Uterus (tissue), 4 donors: ENCODE measurements around the gene IGHMBP2. TPM values are rescaled to one million over a fixed set of nuclear protein-coding genes. Genes with fewer than 3 reads are reported as not detected.

ENCODE experiments used
- DNase-seq, 2 donors: peaks; one replicate each; pipeline ENCODE4 v3.0.0-alpha.2; 2019 to 2020
- H3K27ac ChIP-seq, 2 donors: fragments of 200-600 bp; sonication (generic); 1 replicate in 1 of 2; 2 replicates in 1 of 2; pipeline ENCODE4 v1.5.1; 2016 to 2018
- H3K27me3 ChIP-seq, 2 donors: fragments of 200-600 bp; sonication (generic); one replicate each; pipeline ENCODE4 v1.5.1; 2018 to 2019; ENCODE audit warnings: control low read depth in 1 of 2
- H3K36me3 ChIP-seq, 2 donors: fragments of 200-600 bp; sonication (generic); one replicate each; pipeline ENCODE4 v1.5.1; 2019; ENCODE audit warnings: control low read depth in 1 of 2
- H3K4me1 ChIP-seq, 2 donors: fragments of 200-600 bp; sonication (generic); one replicate each; pipeline ENCODE4 v1.5.1; 2018 to 2019; ENCODE audit warnings: control low read depth in 1 of 2
- H3K4me3 ChIP-seq, 2 donors: fragments of 200-600 bp; sonication (generic); 1 replicate in 1 of 2; 2 replicates in 1 of 2; pipeline ENCODE4 v1.5.1; 2018 to 2019; ENCODE audit warnings: mild to moderate bottlenecking in 1 of 2
- H3K9me3 ChIP-seq, 2 donors: fragments of 200-600 bp; sonication (generic); one replicate each; pipeline ENCODE4 v1.5.1; 2019; ENCODE audit warnings: control low read depth in 1 of 2
- CTCF ChIP-seq, 4 experiments: fragments of 200-600 bp in 2 of 4; fragments of 450-650 bp in 2 of 4; sonication (generic) in 2 of 4; IDR thresholded peaks; one replicate each; pipeline ENCODE4 v1.5.1; 2016 to 2019; ENCODE audit warnings: antibody characterized with exemption in 4 of 4, mild to moderate bottlenecking in 2 of 4, moderate library complexity in 1 of 4
- POLR2A ChIP-seq, 2 donors: fragments of 450-650 bp; IDR thresholded peaks; one replicate each; pipeline ENCODE4 v1.6.1; 2016; ENCODE audit warnings: antibody characterized with exemption in 2 of 2, mild to moderate bottlenecking in 1 of 2, moderate library complexity in 1 of 2
- intact Hi-C: fragments of 100-400 bp; cut with DNase I; formaldehyde crosslinking; loops from one replicate; pipeline ENCODE4 v1.15.1; 2023; ENCODE audit warnings: low total_unique reads
- total RNA-seq, 4 donors: library from RNA; depleted of rRNA in 3 of 4; stranded (reverse); fragments of >200 nt in 3 of 4; gene quantifications; one replicate each; pipeline versions ENCODE4 v1.1.0 to v1.2.4, GENCODE V29; 2014 to 2023
- donor health status: DM: yes; HTN: yes; CAD: no.

Gene IGHMBP2
- total RNA-seq, 4 donors from 2014 or later = 0.88 to 38.5 (median 19.9) TPM

- H3K4me1 ChIP-seq = peaks cover 0 to 20% of the 10 kb centered on the region in 2 donors
- intact Hi-C loops = no loop called here
- no peak overlapping the region for H3K4me3 ChIP-seq
- no peaks in the 10 kb centered on the region for H3K9me3 ChIP-seq
- no peaks in the 10 kb centered on the region for H3K36me3 ChIP-seq
- no peaks in the 10 kb centered on the region for H3K27me3 ChIP-seq
- DNase-seq = peak; percentile 64 to 77
- H3K27ac ChIP-seq = peak overlapping the region; percentile 92 to 96
- TF ChIP-seq CTCF (IDR thresholded peaks at IDR 0.05) = no peak
- TF ChIP-seq POLR2A (IDR thresholded peaks at IDR 0.05) = peak in 1 of 2 donors; percentile 23
These were observed 39.1 kb downstream of the IGHMBP2 start for GRCh38 chr11:68942751-68943271.

GRCh38 chr11:68946416-68947090 is 42.9 kb downstream of the IGHMBP2 start:
- Histone ChIP-seq H3K27me3 (no peaks in the 10 kb centered on the region), H3K4me1 (peaks cover 0 to 20% of the 10 kb centered on the region in 2 donors), H3K9me3 (no peaks in the 10 kb centered on the region), H3K27ac (peak overlapping the region; percentile 81 to 96), H3K4me3 (no peak overlapping the region), H3K36me3 (no peaks in the 10 kb centered on the region)
- intact Hi-C loops = no loop called here
- no peak for TF ChIP-seq CTCF (IDR thresholded peaks at IDR 0.05)
- TF ChIP-seq POLR2A (IDR thresholded peaks at IDR 0.05) = no peak
- DNase-seq = peak; percentile 64 to 77

GRCh38 chr11:68947151-68947550 is 43.5 kb downstream of the IGHMBP2 start:
- Histone ChIP-seq H3K9me3 (no peaks in the 10 kb centered on the region), H3K27me3 (no peaks in the 10 kb centered on the region), H3K27ac (peak overlapping the region; percentile 81 to 96), H3K4me3 (no peak overlapping the region), H3K36me3 (no peaks in the 10 kb centered on the region), H3K4me1 (peaks cover 0 to 18% of the 10 kb centered on the region in 2 donors)
- intact Hi-C loops = no loop called here
- no peak for TF ChIP-seq CTCF (IDR thresholded peaks at IDR 0.05)
- TF ChIP-seq POLR2A (IDR thresholded peaks at IDR 0.05) = no peak
- DNase-seq = no peak

GRCh38 chr11:68948496-68948895 is 44.8 kb downstream of the IGHMBP2 start:
- Histone ChIP-seq H3K27me3 (no peaks in the 10 kb centered on the region), H3K4me3 (no peak overlapping the region), H3K4me1 (peaks cover 0 to 9% of the 10 kb centered on the region in 2 donors), H3K9me3 (no peaks in the 10 kb centered on the region), H3K27ac (peak overlapping the region in 1 of 2 donors; percentile 11), H3K36me3 (no peaks in the 10 kb centered on the region)
- TF ChIP-seq POLR2A (IDR thresholded peaks at IDR 0.05) (no peak), CTCF (IDR thresholded peaks at IDR 0.05) (no peak)
- no peak for DNase-seq
- intact Hi-C loops = no loop called here

- no peaks in the 10 kb centered on the region for H3K9me3 ChIP-seq
- peaks cover 0 to 6% of the 10 kb centered on the region in 2 donors for H3K4me1 ChIP-seq
- no peak for DNase-seq
- H3K36me3 ChIP-seq = no peaks in the 10 kb centered on the region
- intact Hi-C loops = no loop called here
- H3K27ac ChIP-seq = no peak overlapping the region
- H3K27me3 ChIP-seq = no peaks in the 10 kb centered on the region
- TF ChIP-seq CTCF (IDR thresholded peaks at IDR 0.05) = no peak
- TF ChIP-seq POLR2A (IDR thresholded peaks at IDR 0.05) = no peak
- no peak overlapping the region for H3K4me3 ChIP-seq
These were observed 45.2 kb downstream of the IGHMBP2 start for GRCh38 chr11:68948935-68949334.
